Type B pancreatic cell (in vitro differentiated cells): ENCODE data around the gene ZSCAN4. TPM values are rescaled to one million over a fixed set of nuclear protein-coding genes. Genes with fewer than 3 reads are reported as not detected.

Experiments
- DNase-seq: peaks from one replicate; pipeline ENCODE4 v3.0.0; 2021; ENCODE audit warnings: mixed read lengths; ENCODE audit not compliant: unreplicated experiment; ENCODE audit errors: extremely low spot score
- H3K27ac Mint-ChIP-seq: 2 replicates; pipeline ENCODE4 v1.8.0; 2021; ENCODE audit warnings: mild to moderate bottlenecking, mixed read lengths
- H3K27me3 Mint-ChIP-seq: 2 replicates; pipeline ENCODE4 v1.8.0; 2021; ENCODE audit warnings: mixed read lengths
- H3K36me3 Mint-ChIP-seq: 2 replicates; pipeline ENCODE4 v1.8.0; 2021; ENCODE audit warnings: mixed read lengths
- H3K4me1 Mint-ChIP-seq: one replicate; pipeline ENCODE4 v1.8.0; 2021; ENCODE audit warnings: mixed read lengths; ENCODE audit not compliant: unreplicated experiment
- H3K4me3 Mint-ChIP-seq: 2 replicates; pipeline ENCODE4 v1.8.0; 2021; ENCODE audit warnings: mild to moderate bottlenecking, mixed read lengths
- H3K9me3 Mint-ChIP-seq: 2 replicates; pipeline ENCODE4 v1.8.0; 2021; ENCODE audit warnings: mixed read lengths
- total RNA-seq: library from RNA; stranded (reverse); gene quantifications from 2 replicates; pipeline ENCODE4 v1.2.1, GENCODE V29; 2021; ENCODE audit warnings: low replicate concordance
- TF ChIP-seq, protein P1 (sequence below): fragments of 200-600 bp; sonication (generic); conservative IDR thresholded peaks from 2 replicates; pipeline ENCODE4 v1.5.0; 2021; ENCODE audit warnings: antibody characterized with exemption, mild to moderate bottlenecking

The ZSCAN4 gene
- total RNA-seq, 1 donor from 2014 or later, result not detected

DNA sequence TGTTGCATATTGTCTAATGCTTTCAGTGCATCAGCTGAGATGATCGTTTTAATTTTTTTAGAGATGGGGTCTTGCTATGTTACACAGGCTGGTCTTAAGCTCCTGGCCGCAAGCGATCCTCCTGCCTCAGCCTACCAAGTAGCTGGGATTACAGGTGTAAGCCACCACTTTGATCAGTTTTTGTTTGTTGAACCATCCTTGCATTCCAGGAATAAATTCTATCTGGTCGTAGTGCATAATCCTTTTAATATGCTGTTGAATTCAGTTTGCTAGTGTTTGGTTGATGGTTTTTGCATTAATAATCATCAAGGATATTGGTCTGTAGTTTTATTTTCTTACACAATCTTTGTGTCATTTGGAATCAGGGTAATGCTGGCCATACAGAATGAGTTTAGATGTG lies 31.4 kb upstream of the ZSCAN4 start:
- Mint-ChIP-seq H3K4me1 (peaks cover 16% of the 10 kb centered on the region), H3K9me3 (peaks cover 24% of the 10 kb centered on the region)
- TF ChIP-seq, protein P1, sequence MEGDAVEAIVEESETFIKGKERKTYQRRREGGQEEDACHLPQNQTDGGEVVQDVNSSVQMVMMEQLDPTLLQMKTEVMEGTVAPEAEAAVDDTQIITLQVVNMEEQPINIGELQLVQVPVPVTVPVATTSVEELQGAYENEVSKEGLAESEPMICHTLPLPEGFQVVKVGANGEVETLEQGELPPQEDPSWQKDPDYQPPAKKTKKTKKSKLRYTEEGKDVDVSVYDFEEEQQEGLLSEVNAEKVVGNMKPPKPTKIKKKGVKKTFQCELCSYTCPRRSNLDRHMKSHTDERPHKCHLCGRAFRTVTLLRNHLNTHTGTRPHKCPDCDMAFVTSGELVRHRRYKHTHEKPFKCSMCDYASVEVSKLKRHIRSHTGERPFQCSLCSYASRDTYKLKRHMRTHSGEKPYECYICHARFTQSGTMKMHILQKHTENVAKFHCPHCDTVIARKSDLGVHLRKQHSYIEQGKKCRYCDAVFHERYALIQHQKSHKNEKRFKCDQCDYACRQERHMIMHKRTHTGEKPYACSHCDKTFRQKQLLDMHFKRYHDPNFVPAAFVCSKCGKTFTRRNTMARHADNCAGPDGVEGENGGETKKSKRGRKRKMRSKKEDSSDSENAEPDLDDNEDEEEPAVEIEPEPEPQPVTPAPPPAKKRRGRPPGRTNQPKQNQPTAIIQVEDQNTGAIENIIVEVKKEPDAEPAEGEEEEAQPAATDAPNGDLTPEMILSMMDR, result no peak

DNA sequence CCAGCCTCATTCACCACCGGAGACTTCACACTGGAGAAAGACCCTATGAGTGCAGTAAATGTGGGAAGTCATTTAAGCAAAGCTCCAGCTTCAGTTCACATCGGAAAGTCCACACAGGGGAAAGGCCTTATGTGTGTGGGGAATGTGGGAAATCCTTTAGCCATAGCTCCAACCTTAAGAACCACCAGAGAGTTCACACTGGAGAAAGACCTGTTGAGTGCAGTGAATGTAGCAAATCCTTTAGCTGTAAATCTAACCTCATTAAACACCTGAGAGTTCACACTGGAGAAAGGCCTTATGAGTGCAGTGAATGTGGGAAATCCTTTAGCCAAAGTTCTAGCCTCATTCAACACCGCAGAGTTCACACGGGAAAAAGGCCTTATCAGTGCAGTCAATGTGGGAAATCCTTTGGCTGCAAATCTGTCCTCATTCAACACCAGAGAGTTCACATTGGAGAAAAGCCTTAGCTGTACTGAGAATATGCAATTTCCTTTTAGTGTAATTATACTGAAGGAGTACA lies 27.0 kb upstream of the ZSCAN4 start:
- H3K27ac Mint-ChIP-seq, result no peak overlapping the region
- peaks cover 66% of the 10 kb centered on the region for H3K36me3 Mint-ChIP-seq
- no peaks in the 10 kb centered on the region for H3K4me1 Mint-ChIP-seq
- H3K27me3 Mint-ChIP-seq, result no peaks in the 10 kb centered on the region
- no peak for DNase-seq
- H3K4me3 Mint-ChIP-seq, result no peak overlapping the region
- peaks cover 27% of the 10 kb centered on the region for H3K9me3 Mint-ChIP-seq
- TF ChIP-seq, protein P1, result no peak

More for the DNA sequence above, 31.4 kb upstream of the ZSCAN4 start:
- H3K4me3 Mint-ChIP-seq, result no peak overlapping the region
- H3K36me3 Mint-ChIP-seq, result peaks cover 84% of the 10 kb centered on the region
- no peak overlapping the region for H3K27ac Mint-ChIP-seq
- no peak for DNase-seq
- no peaks in the 10 kb centered on the region for H3K27me3 Mint-ChIP-seq

DNA sequence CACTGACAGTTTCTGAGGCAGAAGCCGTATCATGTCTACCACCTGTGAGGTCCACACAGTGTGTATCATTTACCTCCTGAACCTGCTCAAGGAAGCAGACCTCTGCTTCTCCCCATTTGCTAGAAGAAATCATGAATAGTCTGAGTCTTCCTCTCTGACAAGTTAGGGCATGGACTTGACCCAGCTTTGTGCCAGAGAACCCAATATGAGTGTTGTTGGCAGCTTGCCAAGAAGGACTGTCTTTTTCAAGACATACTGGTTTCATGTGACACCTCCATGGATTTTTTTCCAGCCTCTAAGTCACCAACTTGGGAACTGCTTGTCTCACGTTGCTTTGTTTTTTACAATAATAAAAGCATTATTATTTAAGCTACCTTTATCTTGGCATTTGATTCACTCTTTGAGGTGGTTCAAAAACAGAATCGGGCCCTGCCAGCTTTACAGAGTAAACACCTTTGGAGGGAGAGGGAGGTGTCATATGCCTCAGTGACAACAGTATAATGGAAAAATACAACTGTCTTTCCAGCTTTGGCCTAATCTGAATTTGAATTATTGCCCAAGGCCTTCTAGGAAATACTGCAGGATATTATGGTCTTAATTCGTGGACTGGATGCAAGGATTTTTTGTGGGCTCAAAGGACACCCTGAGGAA lies 26.2 kb upstream of the ZSCAN4 start:
- TF ChIP-seq, protein P1, result no peak
- H3K4me3 Mint-ChIP-seq, result no peak overlapping the region
- DNase-seq, result no peak
- H3K36me3 Mint-ChIP-seq, result peaks cover 58% of the 10 kb centered on the region
- H3K27me3 Mint-ChIP-seq, result no peaks in the 10 kb centered on the region
- peaks cover 27% of the 10 kb centered on the region for H3K9me3 Mint-ChIP-seq
- no peak overlapping the region for H3K27ac Mint-ChIP-seq
- no peaks in the 10 kb centered on the region for H3K4me1 Mint-ChIP-seq

DNA sequence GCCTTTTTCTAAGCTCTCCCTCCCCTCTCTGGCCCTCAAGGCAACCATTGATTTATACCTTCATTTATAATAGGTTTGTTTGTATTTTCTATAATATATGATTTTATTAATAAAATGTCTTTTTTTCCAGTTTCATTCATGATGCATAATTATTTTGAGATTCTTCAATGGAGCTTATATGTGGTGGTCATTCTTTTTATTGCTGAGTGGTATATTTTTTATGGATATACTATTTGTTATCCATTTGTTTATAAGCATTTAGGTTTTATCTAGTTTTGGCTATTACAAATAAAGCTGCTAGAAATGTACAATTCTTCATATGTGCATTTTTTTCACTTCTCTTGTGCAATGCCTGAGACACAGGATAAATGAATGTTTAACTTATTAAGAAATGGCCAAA lies 25.0 kb upstream of the ZSCAN4 start:
- TF ChIP-seq, protein P1, result no peak
- Mint-ChIP-seq H3K36me3 (peaks cover 47% of the 10 kb centered on the region), H3K9me3 (peaks cover 21% of the 10 kb centered on the region), H3K27me3 (no peaks in the 10 kb centered on the region), H3K27ac (no peak overlapping the region), H3K4me1 (no peaks in the 10 kb centered on the region), H3K4me3 (no peak overlapping the region)
- DNase-seq, result no peak

DNA sequence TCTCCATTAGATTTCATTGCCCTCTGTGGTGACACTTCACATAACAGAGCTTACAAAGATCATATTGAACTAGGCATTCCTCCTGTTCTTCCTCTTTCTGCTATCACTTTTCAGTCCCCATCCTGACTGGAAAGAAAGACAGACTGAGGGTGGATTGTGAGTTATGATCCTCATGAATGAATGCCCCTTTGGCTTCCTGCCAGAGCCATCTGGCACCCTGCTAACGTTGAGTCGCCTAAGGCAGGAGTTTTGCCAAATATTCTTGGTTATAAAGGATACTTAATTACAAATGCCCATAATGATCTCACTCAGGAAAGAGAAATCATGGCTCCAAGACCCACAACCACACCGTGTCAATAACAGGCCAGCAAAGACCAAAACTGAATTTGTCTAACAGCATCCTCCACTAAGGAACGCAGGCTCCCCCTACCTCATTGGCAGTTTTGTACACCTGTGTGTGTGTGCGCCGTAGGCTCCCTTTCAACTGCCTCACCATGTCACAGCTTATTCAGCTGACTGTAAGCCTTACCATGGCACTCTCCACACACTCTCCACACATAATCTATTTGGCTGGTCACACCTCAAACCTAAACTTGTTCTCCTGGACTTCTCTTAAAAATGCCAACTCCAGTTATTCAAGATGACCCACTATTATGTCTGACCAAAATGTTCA lies 20.3 kb upstream of the ZSCAN4 start:
- Mint-ChIP-seq H3K27me3 (no peaks in the 10 kb centered on the region), H3K4me3 (no peak overlapping the region), H3K9me3 (peaks cover 17% of the 10 kb centered on the region), H3K36me3 (peaks cover under 1% of the 10 kb centered on the region), H3K4me1 (no peaks in the 10 kb centered on the region), H3K27ac (no peak overlapping the region)
- DNase-seq, result no peak
- TF ChIP-seq, protein P1, result no peak
